Aorta (tissue), 5 donors: ENCODE results near the gene F13A1. TPM values are rescaled to one million over a fixed set of nuclear protein-coding genes. Genes with fewer than 3 reads are reported as not detected.

Experiments
- ATAC-seq: fragments of 200-7000 bp; cut with Tn5 transposase; one replicate; pipeline ENCODE4 v1.9.1; 2022; ENCODE audit warnings: moderate library complexity; ENCODE audit not compliant: low FRiP score
- DNase-seq, 2 donors: peaks; one replicate each; pipeline ENCODE4 v3.0.0-alpha.2; 2020
- H3K27ac ChIP-seq, 2 donors: one replicate each; pipeline ENCODE4 v1.5.1; 2013; ENCODE audit warnings: low read length in 2 of 2, mild to moderate bottlenecking in 2 of 2, moderate library complexity in 2 of 2, control low read depth in 1 of 2, inconsistent platforms in 1 of 2, low read depth in 1 of 2
- H3K27me3 ChIP-seq, 2 donors: one replicate each; pipeline ENCODE4 v1.6.1; 2013; ENCODE audit warnings: control low read depth in 1 of 2, low read length in 1 of 2, mild to moderate bottlenecking in 1 of 2, moderate library complexity in 1 of 2; ENCODE audit not compliant: insufficient read depth in 2 of 2, control insufficient read depth in 1 of 2
- H3K36me3 ChIP-seq, 2 donors: one replicate each; pipeline ENCODE4 v1.6.1; 2013; ENCODE audit warnings: control low read depth in 1 of 2, low read length in 1 of 2, mild to moderate bottlenecking in 1 of 2; ENCODE audit not compliant: insufficient read depth in 2 of 2, control insufficient read depth in 1 of 2
- H3K4me1 ChIP-seq, 2 donors: one replicate each; pipeline ENCODE4 v1.6.1; 2013; ENCODE audit warnings: low read length in 2 of 2, control low read depth in 1 of 2, mild to moderate bottlenecking in 1 of 2, moderate library complexity in 1 of 2; ENCODE audit not compliant: insufficient read depth in 2 of 2, control insufficient read depth in 1 of 2
- H3K4me3 ChIP-seq, 2 donors: one replicate each; pipeline ENCODE4 v1.5.1; 2013; ENCODE audit warnings: low read length in 2 of 2, control low read depth in 1 of 2, mild to moderate bottlenecking in 1 of 2
- H3K9me3 ChIP-seq: one replicate; pipeline ENCODE4 v1.6.1; 2013; ENCODE audit warnings: mild to moderate bottlenecking, low read length; ENCODE audit not compliant: control insufficient read depth
- WGBS, 2 donors: extraction: QIAGEN DNeasy Blood & Tissue Kit; methylation state at CpG; one replicate each; pipeline ENCODE4 v1.1.7; 2013; 5-methylcytosine and 5-hydroxymethylcytosine counted together
- intact Hi-C, 2 donors: fragments of 100-400 bp; cut with DNase I; formaldehyde crosslinking; loops; one replicate each; pipeline versions ENCODE4 v1.14.2 to v1.15.0; 2022
- polyA plus RNA-seq, 2 donors: library from polyadenylated mRNA; stranded (reverse); fragments of 200-250 nt; gene quantifications; one replicate each; pipeline ENCODE4 v1.2.3, GENCODE V29; 2013
- total RNA-seq, 2 donors: library from RNA; stranded (reverse); fragmentation: NEBNext Ultra II Directional; extraction: Animal tissue kit (Norgen Biotek cat#: 25700); gene quantifications; one replicate each; pipeline ENCODE4 v1.2.1, GENCODE V29; 2021
- donor health status: healthy with polysubstance abuse.
- donor health status: Bipolar disorder and iron deficiency.
- donor health status: DM: no; HTN: no; CAD: no.
- donor health status: DM: no; HTN: no; CAD: no.
- donor health status: DM: yes; HTN: yes; CAD: no.

The F13A1 gene
- total and polyA plus RNA-seq, 4 donors = 16.8 to 421 (median 122) TPM

- no peaks in the 10 kb centered on the region for H3K9me3 ChIP-seq
- no peak overlapping the region for H3K27ac ChIP-seq
- H3K4me1 ChIP-seq = no peaks in the 10 kb centered on the region
- WGBS, 2 donors = 43 to 49% methylated on average over 3 of the region's 3 CpGs
- no peaks in the 10 kb centered on the region for H3K27me3 ChIP-seq
- H3K36me3 ChIP-seq = no peaks in the 10 kb centered on the region
- intact Hi-C loops = no loop called here
- no peak overlapping the region for H3K4me3 ChIP-seq
- no peak for DNase-seq
- no peak for ATAC-seq
Observed at GRCh38 chr6:6196762-6197161, 123.7 kb downstream of the F13A1 start.

GRCh38 chr6:6195080-6195479 lies 125.4 kb downstream of the F13A1 start:
- Histone ChIP-seq H3K36me3 (no peaks in the 10 kb centered on the region), H3K9me3 (peaks cover 3% of the 10 kb centered on the region), H3K4me3 (no peak overlapping the region), H3K4me1 (no peaks in the 10 kb centered on the region), H3K27me3 (peaks cover 0 to 2% of the 10 kb centered on the region in 2 donors), H3K27ac (no peak overlapping the region)
- ATAC-seq = no peak
- DNase-seq = no peak
- intact Hi-C loops = no loop called here
- 73 to 81% methylated on average over 1 of the region's 1 CpG for WGBS, 2 donors

- no peaks in the 10 kb centered on the region for H3K36me3 ChIP-seq
- WGBS, 2 donors = 74 to 77% methylated on average over 7 of the region's 7 CpGs
- no peak for DNase-seq
- H3K27ac ChIP-seq = no peak overlapping the region
- H3K4me1 ChIP-seq = no peaks in the 10 kb centered on the region
- peaks cover 3% of the 10 kb centered on the region for H3K9me3 ChIP-seq
- intact Hi-C loops = no loop called here
- no peak for ATAC-seq
- peaks cover 0 to 2% of the 10 kb centered on the region in 2 donors for H3K27me3 ChIP-seq
- no peak overlapping the region for H3K4me3 ChIP-seq
Observed at GRCh38 chr6:6193221-6193745, 127.2 kb downstream of the F13A1 start.

- Histone ChIP-seq H3K9me3 (peaks cover 3% of the 10 kb centered on the region), H3K36me3 (no peaks in the 10 kb centered on the region), H3K4me1 (no peaks in the 10 kb centered on the region), H3K4me3 (no peak overlapping the region), H3K27ac (no peak overlapping the region), H3K27me3 (peaks cover 0 to 2% of the 10 kb centered on the region in 2 donors)
- 81 to 83% methylated on average over 1 of the region's 1 CpG for WGBS, 2 donors
- ATAC-seq = no peak
- no peak for DNase-seq
- intact Hi-C loops = no loop called here
Observed at GRCh38 chr6:6191909-6192308, 128.6 kb downstream of the F13A1 start.

GRCh38 chr6:6191476-6191875 lies 129.0 kb downstream of the F13A1 start:
- intact Hi-C loops = no loop called here
- peaks cover 3% of the 10 kb centered on the region for H3K9me3 ChIP-seq
- DNase-seq (no peak), ATAC-seq (no peak)
- peaks cover 0 to 2% of the 10 kb centered on the region in 2 donors for H3K27me3 ChIP-seq
- no peak overlapping the region for H3K4me3 ChIP-seq
- WGBS, 2 donors = 40 to 44% methylated on average over 2 of the region's 2 CpGs
- no peaks in the 10 kb centered on the region for H3K36me3 ChIP-seq
- H3K4me1 ChIP-seq = no peaks in the 10 kb centered on the region
- H3K27ac ChIP-seq = no peak overlapping the region

GRCh38 chr6:6180684-6181083 lies 139.8 kb downstream of the F13A1 start:
- H3K9me3 ChIP-seq = no peaks in the 10 kb centered on the region
- no peak overlapping the region for H3K27ac ChIP-seq
- no peaks in the 10 kb centered on the region for H3K36me3 ChIP-seq
- 35 to 39% methylated on average over 2 of the region's 2 CpGs for WGBS, 2 donors
- no peaks in the 10 kb centered on the region for H3K27me3 ChIP-seq
- DNase-seq (no peak), ATAC-seq (no peak)
- no peak overlapping the region for H3K4me3 ChIP-seq
- intact Hi-C loops = no loop called here
- no peaks in the 10 kb centered on the region for H3K4me1 ChIP-seq

- WGBS, 2 donors = 65 to 69% methylated on average over 11 of the region's 11 CpGs
- Histone ChIP-seq H3K36me3 (no peaks in the 10 kb centered on the region), H3K4me1 (no peaks in the 10 kb centered on the region), H3K4me3 (no peak overlapping the region), H3K27ac (no peak overlapping the region), H3K9me3 (no peaks in the 10 kb centered on the region), H3K27me3 (no peaks in the 10 kb centered on the region)
- intact Hi-C loops = no loop called here
- no peak for ATAC-seq
- no peak for DNase-seq
Observed at GRCh38 chr6:6179858-6180623, 140.4 kb downstream of the F13A1 start.

- DNase-seq = no peak
- Histone ChIP-seq H3K4me1 (no peaks in the 10 kb centered on the region), H3K36me3 (no peaks in the 10 kb centered on the region), H3K4me3 (no peak overlapping the region), H3K27me3 (no peaks in the 10 kb centered on the region), H3K27ac (no peak overlapping the region), H3K9me3 (no peaks in the 10 kb centered on the region)
- 77% methylated on average over 6 of the region's 6 CpGs for WGBS, 2 donors
- ATAC-seq = no peak
- intact Hi-C loops = no loop called here
Observed at GRCh38 chr6:6178795-6179194, 141.7 kb downstream of the F13A1 start.

GRCh38 chr6:6177754-6178153 lies 142.7 kb downstream of the F13A1 start:
- ATAC-seq = no peak
- DNase-seq = no peak
- intact Hi-C loops = no loop called here
- WGBS, 2 donors = 87 to 91% methylated on average over 4 of the region's 4 CpGs
- Histone ChIP-seq H3K4me3 (no peak overlapping the region), H3K27me3 (no peaks in the 10 kb centered on the region), H3K4me1 (no peaks in the 10 kb centered on the region), H3K27ac (no peak overlapping the region), H3K36me3 (no peaks in the 10 kb centered on the region), H3K9me3 (no peaks in the 10 kb centered on the region)
